Eye (tissue), 1 donor: Measurements from ENCODE around the gene C15orf39.
"Not testable (repeated sequence)": the region's sequence is repeated elsewhere in the genome, so short reads cannot be mapped to it uniquely, and the experiment has no call there.

Source experiments
- DNase-seq: peaks from one replicate; pipeline ENCODE4 v3.0.0-alpha.2; 2015

Gene C15orf39

DNA sequence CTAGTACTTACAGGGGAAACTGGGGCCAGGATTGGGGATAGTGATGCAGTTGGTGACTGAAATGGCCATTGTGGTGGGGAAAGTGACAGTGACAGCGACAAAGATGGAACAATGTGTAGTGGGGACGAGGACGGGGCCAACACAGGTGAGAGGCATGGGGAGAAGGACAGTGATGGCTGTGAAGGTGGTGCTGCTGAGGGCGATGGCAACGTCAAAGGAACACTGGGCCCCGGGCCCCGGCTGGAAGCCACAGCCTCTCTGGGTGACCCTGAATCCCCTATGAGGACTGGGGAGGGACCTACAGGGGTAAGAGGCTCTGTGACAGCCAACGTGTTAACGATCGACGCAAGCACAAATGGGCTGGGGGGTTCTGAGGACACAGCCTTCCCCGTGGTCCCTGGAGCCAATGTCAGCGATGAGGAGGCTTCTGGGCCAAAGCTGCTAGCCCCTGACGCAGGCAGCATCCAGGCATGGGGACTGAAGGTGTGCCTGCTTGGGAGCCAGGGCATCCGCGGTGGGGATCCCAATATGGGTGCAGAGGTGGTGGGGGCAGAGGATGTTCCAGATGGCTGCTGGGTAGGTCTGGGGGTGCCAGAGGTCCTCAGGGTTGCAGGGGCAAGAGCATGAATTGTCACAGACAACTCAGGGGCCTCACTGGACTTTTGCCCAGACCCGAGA, 31.3 kb downstream of the C15orf39 start:
- no peak for DNase-seq

- no peak for DNase-seq
Measured at GRCh38 chr15:75233504-75234190, 32.0 kb downstream of the C15orf39 start.

GRCh38 chr15:75234191-75234810, 32.6 kb downstream of the C15orf39 start:
- no peak for DNase-seq

DNA sequence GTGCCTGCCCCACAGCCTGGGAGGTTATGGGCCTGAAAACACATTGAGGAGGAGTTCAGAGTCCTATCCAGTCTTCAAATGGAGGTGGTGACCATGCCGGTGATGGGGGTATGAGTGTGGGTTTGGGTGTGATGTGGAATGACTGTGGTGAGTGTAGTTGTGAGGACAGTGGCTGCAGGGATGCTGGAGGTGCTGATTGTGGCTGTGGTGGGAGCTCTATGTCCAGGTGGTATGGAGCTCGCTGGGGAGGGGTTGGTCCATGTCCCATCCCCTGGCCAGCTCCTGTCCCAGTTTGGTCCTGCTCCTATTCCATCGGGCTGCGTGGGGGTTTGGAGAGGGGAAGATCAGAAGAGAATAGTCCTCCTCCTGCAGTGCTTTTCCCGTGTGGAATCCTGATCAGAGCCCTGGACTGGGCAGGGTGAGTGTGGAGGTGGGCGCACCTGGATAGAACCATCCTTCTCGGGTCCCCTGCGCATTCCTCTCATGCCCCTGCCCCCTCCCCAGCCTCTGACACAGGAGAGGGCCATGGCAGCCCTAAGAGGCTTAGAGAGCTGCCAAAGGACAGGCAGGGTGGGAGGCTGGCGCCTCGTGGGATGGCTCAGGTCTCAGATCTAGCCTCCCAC, 33.5 kb downstream of the C15orf39 start:
- no peak for DNase-seq

DNA sequence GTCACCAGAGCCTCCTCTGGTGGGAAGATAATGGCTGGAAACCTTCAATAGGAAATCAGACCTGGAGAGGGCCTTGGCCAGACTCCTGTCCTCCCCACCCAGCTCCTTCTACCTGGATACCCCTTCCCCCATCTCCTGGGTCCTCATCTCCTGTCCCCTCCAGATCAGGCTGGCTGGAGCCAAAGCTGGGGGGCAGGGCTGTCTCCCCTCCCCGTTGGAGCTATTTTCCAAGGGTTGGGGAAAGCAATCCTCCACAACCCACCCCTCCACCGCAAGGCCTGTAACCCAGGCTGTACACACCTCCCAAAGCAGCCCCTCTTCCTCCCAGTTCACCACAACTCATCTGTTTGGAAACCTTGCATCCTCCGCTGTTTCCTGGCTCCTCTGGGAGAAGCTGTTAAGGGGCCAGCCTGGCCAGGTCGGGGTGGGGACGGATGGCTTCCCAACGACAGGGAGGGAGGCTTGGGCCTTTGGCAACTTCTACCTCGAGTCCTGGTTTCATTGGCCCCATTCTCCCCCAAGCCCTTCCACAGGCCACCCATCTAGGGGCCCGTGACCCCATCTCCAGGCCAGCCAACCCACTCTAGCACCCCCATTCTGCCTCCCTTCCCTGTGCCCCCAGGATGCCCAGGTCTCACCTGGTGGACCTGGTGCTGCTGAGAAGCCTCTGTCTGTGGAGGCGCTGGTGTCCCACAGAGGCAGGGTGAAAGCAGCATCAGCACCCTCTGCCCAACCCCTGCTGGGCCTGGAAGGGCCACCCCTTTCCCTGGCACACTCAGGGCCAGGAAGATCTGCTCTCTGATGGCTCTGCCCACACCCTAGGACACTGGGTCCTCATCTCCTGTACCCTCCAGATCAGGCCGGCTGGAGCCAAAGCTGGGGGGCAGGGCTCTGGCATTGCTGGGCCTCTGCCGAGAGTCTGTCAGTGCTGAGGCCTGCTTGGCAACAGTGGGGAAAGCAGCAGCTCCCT, 34.4 kb downstream of the C15orf39 start:
- no peak for DNase-seq

DNA sequence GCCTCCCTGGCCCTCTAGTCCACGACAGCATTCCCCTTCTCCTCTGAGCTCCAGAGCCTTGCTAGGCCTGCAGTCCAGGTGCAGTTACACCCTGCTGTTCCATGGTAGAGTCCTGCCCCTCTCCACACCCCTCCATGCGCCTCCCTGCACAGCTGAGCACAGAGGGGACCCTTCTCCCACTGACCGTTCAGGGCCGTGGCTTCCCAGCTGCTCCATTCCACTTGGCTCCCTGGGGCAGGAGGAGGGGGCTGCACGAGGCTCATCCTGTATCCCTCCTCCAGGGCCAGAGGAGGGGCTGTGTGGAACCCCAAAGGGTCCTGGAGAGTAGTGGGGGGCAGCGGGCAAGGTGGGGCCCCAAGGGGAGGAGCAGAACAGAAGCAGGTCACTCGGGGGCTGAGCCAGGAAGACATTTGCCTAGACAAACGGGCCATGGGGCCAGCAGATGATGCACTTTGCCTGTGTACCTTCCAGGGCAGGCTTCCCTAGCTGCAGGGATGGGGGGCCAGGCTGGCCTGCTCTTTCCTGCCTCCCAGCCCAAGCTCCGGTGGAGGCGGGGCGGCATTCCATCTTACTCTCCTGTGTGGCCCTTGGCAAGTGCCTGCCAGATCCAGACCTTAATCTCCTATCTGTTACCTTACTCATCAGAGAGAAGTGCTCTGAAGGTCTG, 35.8 kb downstream of the C15orf39 start:
- DNase-seq = no peak

GRCh38 chr15:75238150-75238549, 36.5 kb downstream of the C15orf39 start:
- DNase-seq = no peak

DNA sequence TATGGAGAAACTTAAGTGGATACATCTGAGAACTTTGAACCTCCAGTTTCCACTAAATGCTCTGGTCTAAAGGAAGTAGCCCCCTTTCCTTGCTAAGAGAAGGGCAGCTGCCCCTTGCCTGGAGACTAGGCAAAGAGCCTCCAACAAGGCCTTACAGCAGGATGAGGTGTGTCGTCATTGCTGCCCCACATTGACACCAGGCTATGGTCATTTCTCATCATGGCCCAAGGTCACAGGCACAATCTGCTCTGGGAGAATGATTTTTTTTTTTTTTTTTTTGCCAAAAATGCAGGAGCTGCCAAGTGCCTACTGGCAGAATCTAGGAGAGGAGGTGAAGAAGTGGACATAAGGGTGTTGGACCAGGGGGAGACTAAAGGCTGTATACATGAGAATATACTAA, 44.1 kb downstream of the C15orf39 start:
- DNase-seq = not testable (repeated sequence)

- not testable (repeated sequence) for DNase-seq
Measured at GRCh38 chr15:75248991-75249390, 47.3 kb downstream of the C15orf39 start.

GRCh38 chr15:75249726-75250125, 48.0 kb downstream of the C15orf39 start:
- DNase-seq = no peak

DNA sequence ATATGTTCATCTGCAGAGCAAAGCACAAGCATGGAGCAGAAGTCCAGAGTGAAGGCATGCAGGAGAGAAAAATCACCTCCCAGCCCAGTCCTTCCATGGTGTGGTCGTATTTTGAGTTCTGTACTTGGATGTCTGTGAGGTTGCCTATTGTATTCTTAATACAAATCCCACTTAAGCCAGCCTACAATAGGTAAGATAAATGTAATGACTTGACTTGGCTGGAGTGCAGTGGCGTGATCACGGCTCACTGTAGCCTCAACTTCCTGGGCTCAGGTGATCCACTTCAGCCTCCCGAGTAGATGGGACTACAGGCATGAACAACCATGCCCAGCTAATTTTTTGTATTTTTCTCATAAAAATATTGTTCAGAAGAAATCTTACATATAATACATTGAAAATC, 49.7 kb downstream of the C15orf39 start:
- not testable (repeated sequence) for DNase-seq

DNA sequence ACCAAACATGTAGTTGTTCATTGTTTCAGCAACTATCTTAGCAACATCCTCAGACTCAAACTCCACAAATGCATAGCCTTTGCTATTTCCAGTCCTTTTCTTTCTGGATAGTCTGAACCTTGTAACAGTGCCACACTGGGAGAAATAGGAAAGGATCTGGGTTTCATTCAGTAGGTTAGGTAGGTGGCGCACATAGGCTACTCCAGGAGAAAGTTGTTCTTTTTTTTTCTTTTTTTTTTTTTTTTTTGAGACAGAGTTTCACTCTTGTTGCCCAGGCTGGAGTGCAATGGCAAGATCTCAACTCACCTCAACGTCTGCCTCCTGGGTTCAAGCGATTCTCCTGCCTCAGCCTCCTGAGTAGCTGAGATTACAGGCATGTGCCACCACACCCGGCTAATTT, 50.6 kb downstream of the C15orf39 start:
- DNase-seq = not testable (repeated sequence)

GRCh38 chr15:75258034-75258433, 56.4 kb downstream of the C15orf39 start, which contains the start of gene GOLGA6C:
GOLGA6C (plus strand) TSS chr15:75258334; CDS start chr15:75258599, 265 bp downstream.
- not testable (repeated sequence) for DNase-seq

DNA sequence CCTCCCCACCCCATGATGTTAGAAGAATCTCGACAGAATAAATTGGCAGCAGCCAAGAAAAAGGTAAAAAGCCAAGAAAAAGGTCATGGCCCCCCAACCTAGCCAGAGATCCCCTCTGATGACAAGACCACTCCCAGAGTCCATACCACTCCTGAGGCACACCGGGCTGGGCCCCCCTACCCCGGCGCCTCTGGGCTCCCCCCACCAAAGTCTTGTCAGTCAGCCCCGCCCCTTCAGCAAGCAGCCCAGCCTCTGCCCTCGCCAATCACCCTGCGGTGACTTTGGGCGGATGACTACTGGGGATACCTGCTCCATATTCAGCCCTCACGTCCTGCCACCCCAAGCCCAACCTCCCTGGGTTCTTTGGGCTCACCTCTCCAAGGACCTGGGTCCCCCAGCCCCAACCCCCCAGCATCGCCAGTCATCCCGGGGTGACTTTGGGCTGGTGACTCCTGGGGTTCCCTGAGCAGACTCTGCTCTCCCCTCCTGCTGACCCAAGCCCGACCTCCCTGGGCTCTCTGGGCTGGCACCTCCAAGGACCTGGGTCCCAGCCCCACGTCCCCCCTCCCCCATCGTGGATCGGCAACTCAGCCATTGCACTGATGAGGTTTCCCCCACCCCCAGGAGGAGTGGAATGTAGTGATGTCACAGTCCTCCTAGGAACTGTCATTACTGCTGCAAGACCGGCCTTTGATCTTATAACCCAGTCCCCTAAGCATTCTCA, 57.1 kb downstream of the C15orf39 start:
- not testable (repeated sequence) for DNase-seq

DNA sequence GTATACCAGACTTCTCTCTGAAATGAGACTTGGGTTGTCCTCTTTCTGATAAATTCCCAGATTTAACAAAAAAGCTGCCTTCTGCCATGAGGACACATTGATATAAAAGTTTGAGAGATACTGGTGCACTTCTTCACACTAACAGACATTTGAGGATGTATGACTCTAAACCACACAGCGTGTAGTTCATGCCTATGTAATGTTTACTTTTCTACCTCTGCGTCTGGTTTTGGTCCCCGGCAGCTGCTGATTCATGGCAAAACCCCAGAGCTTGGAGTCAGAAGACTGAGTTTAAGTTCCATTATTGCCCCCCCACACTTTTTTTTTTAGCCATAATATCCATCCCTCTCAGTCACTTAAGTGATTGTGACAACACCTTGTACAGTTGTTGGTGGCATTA, 58.2 kb downstream of the C15orf39 start:
- DNase-seq = not testable (repeated sequence)
